ENCODE data around the gene FAM53B. TPM values are rescaled to one million over a fixed set of nuclear protein-coding genes. Genes with fewer than 3 reads are reported as not detected.

The FAM53B gene
- total RNA-seq, 4 donors from 2014 or later, result 25.2 to 43.3 (median 34.7) TPM

GRCh38 chr10:124597846-124598165 lies 146.4 kb downstream of the FAM53B start:
- TF ChIP-seq POLR2AphosphoS5 (IDR thresholded peaks at IDR 0.05) (no peak), POLR2A (IDR thresholded peaks at IDR 0.05; ENCODE audit: low read depth) (no peak), CTCF (IDR thresholded peaks at IDR 0.05) (no peak), EP300 (IDR thresholded peaks at IDR 0.05) (no peak)
- intact Hi-C loops (cut with DNase I), result no loop called here
- Histone ChIP-seq H3K27me3 (no peaks in the 10 kb centered on the region), H3K4me1 (no peaks in the 10 kb centered on the region), H3K36me3 (no peaks in the 10 kb centered on the region), H3K27ac (replicated peaks in 1 of 4) (no peak overlapping the region), H3K4me3 (no peak overlapping the region), H3K9me3 (no peaks in the 10 kb centered on the region)
- no peak for DNase-seq (ENCODE audit: extremely low spot score)
- WGBS, result 73% methylated on average over 4 of the region's 10 CpGs

GRCh38 chr10:124596962-124597845 lies 147.0 kb downstream of the FAM53B start:
- WGBS, result 76% methylated on average over 10 of the region's 21 CpGs
- intact Hi-C loops (cut with DNase I), result no loop called here
- no peak for DNase-seq (ENCODE audit: extremely low spot score)
- no peak for TF ChIP-seq POLR2AphosphoS5 (IDR thresholded peaks at IDR 0.05)
- no peak for TF ChIP-seq EP300 (IDR thresholded peaks at IDR 0.05)
- TF ChIP-seq POLR2A (IDR thresholded peaks at IDR 0.05; ENCODE audit: low read depth), result no peak
- TF ChIP-seq CTCF (IDR thresholded peaks at IDR 0.05), result no peak
- no peaks in the 10 kb centered on the region for H3K4me1 ChIP-seq
- no peaks in the 10 kb centered on the region for H3K27me3 ChIP-seq
- no peaks in the 10 kb centered on the region for H3K9me3 ChIP-seq
- no peaks in the 10 kb centered on the region for H3K36me3 ChIP-seq
- H3K27ac ChIP-seq (replicated peaks in 1 of 4), result no peak overlapping the region
- H3K4me3 ChIP-seq, result no peak overlapping the region

- WGBS, result 94% methylated on average over 15 of the region's 18 CpGs
- intact Hi-C loops (cut with DNase I), result no loop called here
- Histone ChIP-seq H3K9me3 (peaks cover 0 to 7% (median 2%) of the 10 kb centered on the region in 4 donors), H3K27ac (replicated peaks in 1 of 4) (no peak overlapping the region), H3K27me3 (no peaks in the 10 kb centered on the region), H3K4me3 (no peak overlapping the region), H3K4me1 (no peaks in the 10 kb centered on the region), H3K36me3 (no peaks in the 10 kb centered on the region)
- DNase-seq (ENCODE audit: extremely low spot score), result no peak
- TF ChIP-seq POLR2AphosphoS5 (IDR thresholded peaks at IDR 0.05) (no peak), CTCF (IDR thresholded peaks at IDR 0.05) (no peak)
Measured at GRCh38 chr10:124596116-124596785, 147.9 kb downstream of the FAM53B start.

DNA sequence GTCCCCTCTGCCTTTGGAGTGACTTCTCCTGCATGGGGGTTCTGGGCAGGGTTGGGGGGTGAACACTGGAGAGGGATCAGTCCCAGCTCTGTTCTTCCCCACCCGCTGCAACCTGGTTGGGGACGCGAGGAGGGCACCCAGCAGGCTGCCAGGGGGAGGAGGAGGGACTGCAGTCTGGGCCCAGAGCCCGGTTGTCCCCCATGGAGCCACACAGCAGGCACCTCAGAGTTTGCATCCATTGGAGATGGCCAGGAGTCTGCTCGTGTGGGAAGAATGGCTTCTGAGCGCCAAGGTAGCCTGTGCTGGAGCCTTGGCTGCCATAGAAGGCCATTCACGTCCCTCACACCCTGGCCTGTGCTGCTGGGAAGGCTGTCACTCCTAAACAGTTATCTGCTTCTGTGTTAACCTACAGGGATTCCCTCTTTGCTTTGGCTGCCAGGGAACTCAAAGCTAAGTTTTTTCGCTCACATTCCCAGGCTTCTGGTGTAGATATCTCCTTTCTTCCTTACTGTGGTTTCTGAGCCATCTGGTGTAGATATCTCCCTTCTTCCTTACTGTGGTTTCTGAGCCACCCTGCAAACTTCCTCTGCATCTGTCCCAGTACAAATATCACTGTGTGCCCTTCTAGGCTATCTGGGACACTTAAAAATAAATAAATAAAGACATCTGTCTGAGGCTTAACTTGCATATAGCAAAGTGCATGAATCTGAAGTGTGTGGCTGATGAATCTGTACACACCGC lies 148.9 kb downstream of the FAM53B start:
- H3K36me3 ChIP-seq, result no peaks in the 10 kb centered on the region
- H3K4me3 ChIP-seq, result no peak overlapping the region
- TF ChIP-seq POLR2AphosphoS5 (IDR thresholded peaks at IDR 0.05), result no peak
- TF ChIP-seq POLR2A (IDR thresholded peaks at IDR 0.05; ENCODE audit: low read depth), result no peak
- TF ChIP-seq CTCF (IDR thresholded peaks at IDR 0.05), result no peak
- TF ChIP-seq EP300 (IDR thresholded peaks at IDR 0.05), result no peak
- H3K4me1 ChIP-seq, result peaks cover 0 to 2% (median 0%) of the 10 kb centered on the region in 4 donors
- H3K27ac ChIP-seq (replicated peaks in 1 of 4), result no peak overlapping the region
- 90% methylated on average over 8 of the region's 9 CpGs for WGBS
- no peak for DNase-seq (ENCODE audit: extremely low spot score)
- intact Hi-C loops (cut with DNase I), result no loop called here
- H3K27me3 ChIP-seq, result no peaks in the 10 kb centered on the region
- peaks cover 0 to 8% (median 3%) of the 10 kb centered on the region in 4 donors for H3K9me3 ChIP-seq

Measured in esophagus muscularis mucosa (tissue), 4 donors.